ENCODE data around the gene BMP5. TPM values are rescaled to one million over a fixed set of nuclear protein-coding genes. Genes with fewer than 3 reads are reported as not detected.

BMP5 gene
- total RNA-seq, 2 experiments from 2014 or later: not detected

GRCh38 chr6:55826941-55827340, 48.4 kb downstream of the BMP5 start:
- H3K27me3 Mint-ChIP-seq: no peaks in the 10 kb centered on the region
- H3K4me1 ChIP-seq (ENCODE audit: insufficient read depth, low read length): no peaks in the 10 kb centered on the region
- POLR2A ChIA-PET: no interaction called here
- no peak overlapping the region for H3K4me3 Mint-ChIP-seq
- peaks cover 0 to 6% of the 10 kb centered on the region in 2 experiments for H3K9me3 ChIP-seq (ENCODE audit: control insufficient read depth in 1 of 2, insufficient read depth in 1 of 2, low read length in 2 of 2)
- H3K4me3 ChIP-seq (ENCODE audit: low read length): no peak overlapping the region
- no peak overlapping the region for H3K27ac Mint-ChIP-seq
- H3K36me3 Mint-ChIP-seq (ENCODE audit: low read depth): no peaks in the 10 kb centered on the region
- DNase-seq (no peak), ATAC-seq (ENCODE audit: poor library complexity) (no peak)
- H3K4me1 Mint-ChIP-seq (ENCODE audit: low read depth): no peaks in the 10 kb centered on the region
- CTCF ChIA-PET: no interaction called here
- peaks cover 2% of the 10 kb centered on the region for H3K9me3 Mint-ChIP-seq
- TF ChIP-seq CTCF (IDR thresholded peaks at IDR 0.05): no peak
- intact Hi-C loops (cut with DNase I, micrococcal nuclease): no loop called here
- no peak overlapping the region for H3K27ac ChIP-seq (ENCODE audit: low read depth in 1 of 2, low read length in 2 of 2)
- H3K27me3 ChIP-seq (ENCODE audit: control insufficient read depth in 1 of 2, insufficient read depth in 2 of 2, low read length in 2 of 2): no peaks in the 10 kb centered on the region
- H3K36me3 ChIP-seq (ENCODE audit: insufficient read depth, low read length): no peaks in the 10 kb centered on the region

- H3K27ac ChIP-seq (ENCODE audit: low read depth in 1 of 2, low read length in 2 of 2): no peak overlapping the region
- Mint-ChIP-seq H3K27me3 (no peaks in the 10 kb centered on the region), H3K27ac (no peak overlapping the region), H3K9me3 (peaks cover 2% of the 10 kb centered on the region), H3K36me3 (ENCODE audit: low read depth) (no peaks in the 10 kb centered on the region), H3K4me1 (ENCODE audit: low read depth) (no peaks in the 10 kb centered on the region), H3K4me3 (no peak overlapping the region)
- no peaks in the 10 kb centered on the region for H3K9me3 ChIP-seq (ENCODE audit: control insufficient read depth in 1 of 2, insufficient read depth in 1 of 2, low read length in 2 of 2)
- intact Hi-C loops (cut with DNase I, micrococcal nuclease): no loop called here
- POLR2A ChIA-PET: no interaction called here
- H3K4me1 ChIP-seq (ENCODE audit: insufficient read depth, low read length): no peaks in the 10 kb centered on the region
- no peak overlapping the region for H3K4me3 ChIP-seq (ENCODE audit: low read length)
- CTCF ChIA-PET: no interaction called here
- no peaks in the 10 kb centered on the region for H3K36me3 ChIP-seq (ENCODE audit: insufficient read depth, low read length)
- no peaks in the 10 kb centered on the region for H3K27me3 ChIP-seq (ENCODE audit: control insufficient read depth in 1 of 2, insufficient read depth in 2 of 2, low read length in 2 of 2)
- TF ChIP-seq CTCF (IDR thresholded peaks at IDR 0.05): no peak
- ATAC-seq (ENCODE audit: poor library complexity) (no peak), DNase-seq (no peak)
Measured at GRCh38 chr6:55825402-55826051, 49.9 kb downstream of the BMP5 start.

GRCh38 chr6:55822815-55823214, 52.6 kb downstream of the BMP5 start:
- no peak overlapping the region for H3K27ac Mint-ChIP-seq
- intact Hi-C loops (cut with DNase I, micrococcal nuclease): no loop called here
- no peak for TF ChIP-seq CTCF (IDR thresholded peaks at IDR 0.05)

More at GRCh38 chr6:55822815-55823214, 52.6 kb downstream of the BMP5 start:
- no peaks in the 10 kb centered on the region for H3K36me3 ChIP-seq (ENCODE audit: insufficient read depth, low read length)
- H3K27me3 ChIP-seq (ENCODE audit: control insufficient read depth in 1 of 2, insufficient read depth in 2 of 2, low read length in 2 of 2): no peaks in the 10 kb centered on the region
- H3K9me3 Mint-ChIP-seq: peaks cover 2% of the 10 kb centered on the region
- H3K4me3 ChIP-seq (ENCODE audit: low read length): no peak overlapping the region
- no peaks in the 10 kb centered on the region for H3K4me1 Mint-ChIP-seq (ENCODE audit: low read depth)
- H3K4me1 ChIP-seq (ENCODE audit: insufficient read depth, low read length): no peaks in the 10 kb centered on the region
- no peak for DNase-seq
- no peaks in the 10 kb centered on the region for H3K27me3 Mint-ChIP-seq
- no peak overlapping the region for H3K27ac ChIP-seq (ENCODE audit: low read depth in 1 of 2, low read length in 2 of 2)
- no peak for ATAC-seq (ENCODE audit: poor library complexity)
- CTCF ChIA-PET: no interaction called here
- no peaks in the 10 kb centered on the region for H3K36me3 Mint-ChIP-seq (ENCODE audit: low read depth)
- H3K9me3 ChIP-seq (ENCODE audit: control insufficient read depth in 1 of 2, insufficient read depth in 1 of 2, low read length in 2 of 2): no peaks in the 10 kb centered on the region
- H3K4me3 Mint-ChIP-seq: no peak overlapping the region
- POLR2A ChIA-PET: no interaction called here

Measured in CD4-positive, alpha-beta T cell (primary cell).